ENCODE data around the gene SLC19A1. TPM values are rescaled to one million over a fixed set of nuclear protein-coding genes. Genes with fewer than 3 reads are reported as not detected.

The SLC19A1 gene
- total RNA-seq, 1 donor from 2014 or later, result 6.5 TPM

DNA sequence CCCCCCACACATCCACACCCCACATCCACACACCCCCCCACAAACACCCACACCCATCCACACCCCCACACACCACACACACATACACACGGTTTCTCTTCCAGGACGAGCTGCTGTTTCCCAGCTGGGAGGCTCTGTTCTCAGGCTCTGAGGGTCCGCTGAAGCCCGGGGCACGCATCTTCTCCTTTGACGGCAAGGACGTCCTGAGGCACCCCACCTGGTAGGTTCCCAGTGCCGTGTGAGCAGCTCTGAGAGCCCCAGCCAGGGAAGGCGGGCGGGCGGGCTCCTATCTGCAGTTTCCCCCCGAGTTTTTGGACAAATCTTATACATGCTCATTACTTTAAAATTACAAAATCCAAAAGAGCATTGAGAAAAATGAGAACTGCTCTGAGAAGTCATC lies 31.2 kb downstream of the SLC19A1 start:
- no peaks in the 10 kb centered on the region for H3K27me3 Mint-ChIP-seq (ENCODE audit: low read depth)
- TF ChIP-seq, protein P1, sequence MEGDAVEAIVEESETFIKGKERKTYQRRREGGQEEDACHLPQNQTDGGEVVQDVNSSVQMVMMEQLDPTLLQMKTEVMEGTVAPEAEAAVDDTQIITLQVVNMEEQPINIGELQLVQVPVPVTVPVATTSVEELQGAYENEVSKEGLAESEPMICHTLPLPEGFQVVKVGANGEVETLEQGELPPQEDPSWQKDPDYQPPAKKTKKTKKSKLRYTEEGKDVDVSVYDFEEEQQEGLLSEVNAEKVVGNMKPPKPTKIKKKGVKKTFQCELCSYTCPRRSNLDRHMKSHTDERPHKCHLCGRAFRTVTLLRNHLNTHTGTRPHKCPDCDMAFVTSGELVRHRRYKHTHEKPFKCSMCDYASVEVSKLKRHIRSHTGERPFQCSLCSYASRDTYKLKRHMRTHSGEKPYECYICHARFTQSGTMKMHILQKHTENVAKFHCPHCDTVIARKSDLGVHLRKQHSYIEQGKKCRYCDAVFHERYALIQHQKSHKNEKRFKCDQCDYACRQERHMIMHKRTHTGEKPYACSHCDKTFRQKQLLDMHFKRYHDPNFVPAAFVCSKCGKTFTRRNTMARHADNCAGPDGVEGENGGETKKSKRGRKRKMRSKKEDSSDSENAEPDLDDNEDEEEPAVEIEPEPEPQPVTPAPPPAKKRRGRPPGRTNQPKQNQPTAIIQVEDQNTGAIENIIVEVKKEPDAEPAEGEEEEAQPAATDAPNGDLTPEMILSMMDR (IDR thresholded peaks at IDR 0.05), result no peak
- peak; percentile 74 for DNase-seq (ENCODE audit: low spot score)
- H3K9me3 Mint-ChIP-seq (ENCODE audit: low read depth), result no peaks in the 10 kb centered on the region
- H3K4me3 Mint-ChIP-seq (ENCODE audit: unreplicated experiment), result no peak overlapping the region
- no peaks in the 10 kb centered on the region for H3K4me1 Mint-ChIP-seq (ENCODE audit: low read depth)
- H3K36me3 Mint-ChIP-seq (ENCODE audit: low read depth), result peaks cover 16% of the 10 kb centered on the region
- peak overlapping the region; percentile 59 for H3K27ac Mint-ChIP-seq (ENCODE audit: unreplicated experiment)

GRCh38 chr21:45510466-45510955 lies 31.7 kb downstream of the SLC19A1 start:
- Mint-ChIP-seq H3K27ac (ENCODE audit: unreplicated experiment) (no peak overlapping the region), H3K4me1 (ENCODE audit: low read depth) (no peaks in the 10 kb centered on the region), H3K27me3 (ENCODE audit: low read depth) (no peaks in the 10 kb centered on the region), H3K4me3 (ENCODE audit: unreplicated experiment) (no peak overlapping the region), H3K36me3 (ENCODE audit: low read depth) (peaks cover 16% of the 10 kb centered on the region), H3K9me3 (ENCODE audit: low read depth) (no peaks in the 10 kb centered on the region)
- TF ChIP-seq, protein P1 (IDR thresholded peaks at IDR 0.05), result no peak
- DNase-seq (ENCODE audit: low spot score), result peak; percentile 70

DNA sequence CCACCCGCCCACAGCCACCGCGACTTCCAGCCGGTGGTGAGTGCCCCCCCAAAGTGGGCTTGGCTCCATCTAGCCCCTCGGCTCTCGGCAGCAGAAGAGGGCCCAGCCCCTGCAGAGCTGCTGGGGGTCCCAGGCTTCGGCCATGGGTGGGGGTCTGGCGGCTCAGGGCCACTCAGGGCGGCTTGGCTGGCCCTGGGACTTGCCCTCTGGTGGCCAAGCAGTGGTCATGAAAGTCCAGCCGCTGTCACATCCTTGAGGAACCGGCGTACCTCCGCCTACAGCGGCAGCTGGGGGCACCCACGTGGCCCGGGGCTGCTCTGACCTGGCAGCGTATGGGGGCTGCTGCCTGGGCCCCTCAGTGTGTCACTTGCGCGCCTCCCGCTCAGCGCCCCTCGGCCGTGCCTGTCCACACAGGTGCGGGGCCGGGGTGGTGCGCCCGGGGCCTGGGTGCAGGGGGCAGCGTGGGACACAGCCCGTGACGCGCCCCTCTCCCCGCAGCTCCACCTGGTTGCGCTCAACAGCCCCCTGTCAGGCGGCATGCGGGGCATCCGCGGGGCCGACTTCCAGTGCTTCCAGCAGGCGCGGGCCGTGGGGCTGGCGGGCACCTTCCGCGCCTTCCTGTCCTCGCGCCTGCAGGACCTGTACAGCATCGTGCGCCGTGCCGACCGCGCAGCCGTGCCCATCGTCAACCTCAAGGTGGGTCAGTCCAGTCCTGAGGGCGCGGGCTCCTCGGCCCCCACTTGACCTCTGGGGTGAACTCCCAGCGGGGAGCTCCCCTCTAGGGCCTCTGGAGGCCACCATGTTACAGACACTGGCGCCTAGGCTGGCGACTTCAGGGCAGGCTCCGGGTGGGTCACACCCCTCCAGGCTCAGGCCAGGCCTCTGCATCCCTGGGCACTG lies 32.4 kb downstream of the SLC19A1 start:
- Mint-ChIP-seq H3K4me3 (ENCODE audit: unreplicated experiment) (no peak overlapping the region), H3K36me3 (ENCODE audit: low read depth) (peaks cover 16% of the 10 kb centered on the region), H3K27me3 (ENCODE audit: low read depth) (no peaks in the 10 kb centered on the region), H3K27ac (ENCODE audit: unreplicated experiment) (no peak overlapping the region), H3K4me1 (ENCODE audit: low read depth) (no peaks in the 10 kb centered on the region), H3K9me3 (ENCODE audit: low read depth) (no peaks in the 10 kb centered on the region)
- DNase-seq (ENCODE audit: low spot score), result peak; percentile 90
- TF ChIP-seq, protein P1 (IDR thresholded peaks at IDR 0.05), result no peak

GRCh38 chr21:45508607-45509565 lies 33.4 kb downstream of the SLC19A1 start:
- H3K36me3 Mint-ChIP-seq (ENCODE audit: low read depth), result peaks cover 14% of the 10 kb centered on the region
- no peaks in the 10 kb centered on the region for H3K9me3 Mint-ChIP-seq (ENCODE audit: low read depth)
- H3K27me3 Mint-ChIP-seq (ENCODE audit: low read depth), result no peaks in the 10 kb centered on the region
- H3K4me1 Mint-ChIP-seq (ENCODE audit: low read depth), result no peaks in the 10 kb centered on the region
- TF ChIP-seq, protein P1 (IDR thresholded peaks at IDR 0.05), result no peak
- no peak overlapping the region for H3K4me3 Mint-ChIP-seq (ENCODE audit: unreplicated experiment)
- H3K27ac Mint-ChIP-seq (ENCODE audit: unreplicated experiment), result peak overlapping the region; percentile 27
- DNase-seq (ENCODE audit: low spot score), result peak; percentile 84
